Astrocyte (in vitro differentiated cells and primary cell): ENCODE measurements around the gene HINT1. TPM values are rescaled to one million over a fixed set of nuclear protein-coding genes. Genes with fewer than 3 reads are reported as not detected.
"Not testable (repeated sequence)": the region's sequence is repeated elsewhere in the genome, so short reads cannot be mapped to it uniquely, and the experiment has no call there.

ENCODE experiments used
- DNase-seq: peaks from one replicate; pipeline ENCODE4 v3.0.0-alpha.2; 2010; ENCODE audit warnings: low read depth
- FAIRE-seq: peaks from 2 replicates; lab custom pipeline; 2011; peaks lifted over from hg19 to GRCh38; lab: Jason Lieb, UNC
- H2AFZ ChIP-seq: 2 replicates; pipeline ENCODE4 v1.6.0; 2012; ENCODE audit warnings: low read depth, low read length, inconsistent platforms
- H3K27ac ChIP-seq: 2 replicates; pipeline ENCODE4 v1.5.1; 2011; ENCODE audit warnings: low read depth, low read length, inconsistent platforms
- H3K27me3 ChIP-seq: 2 replicates; pipeline ENCODE4 v1.6.0; 2011; ENCODE audit warnings: low read length, inconsistent platforms; ENCODE audit not compliant: insufficient read depth
- H3K36me3 ChIP-seq: 2 replicates; pipeline ENCODE4 v1.5.1; 2011; ENCODE audit warnings: low read length, inconsistent platforms; ENCODE audit not compliant: insufficient read depth
- H3K4me1 ChIP-seq: 2 replicates; pipeline ENCODE4 v1.5.1; 2011; ENCODE audit warnings: low read length, inconsistent platforms; ENCODE audit not compliant: insufficient read depth
- H3K4me2 ChIP-seq: 2 replicates; pipeline ENCODE4 v1.6.0; 2012; ENCODE audit warnings: low read length, inconsistent platforms
- H3K4me3 ChIP-seq: 2 replicates; pipeline ENCODE4 v1.5.1; 2011; ENCODE audit warnings: low read depth, mild to moderate bottlenecking, low read length, inconsistent platforms; ENCODE audit not compliant: insufficient read depth
- H3K79me2 ChIP-seq: 2 replicates; pipeline ENCODE4 v1.6.0; 2012; ENCODE audit warnings: mild to moderate bottlenecking, low read length, inconsistent platforms; ENCODE audit not compliant: insufficient read depth
- H3K9ac ChIP-seq: 2 replicates; pipeline ENCODE4 v1.6.0; 2012; ENCODE audit warnings: mild to moderate bottlenecking, low read length, inconsistent platforms
- H3K9me3 ChIP-seq: 2 replicates; pipeline ENCODE4 v1.5.1; 2012; ENCODE audit warnings: low read depth, mild to moderate bottlenecking, low read length, inconsistent platforms; ENCODE audit not compliant: insufficient read depth
- H4K20me1 ChIP-seq: 2 replicates; pipeline ENCODE4 v1.6.0; 2012; ENCODE audit warnings: low read length, inconsistent platforms; ENCODE audit not compliant: insufficient read depth
- H3K27ac Mint-ChIP-seq: one replicate; pipeline ENCODE4 v1.8.0; 2021; ENCODE audit warnings: mild to moderate bottlenecking, mixed read lengths; ENCODE audit not compliant: unreplicated experiment
- H3K27me3 Mint-ChIP-seq: one replicate; pipeline ENCODE4 v1.8.0; 2021; ENCODE audit warnings: low read depth, mixed read lengths; ENCODE audit not compliant: unreplicated experiment
- H3K36me3 Mint-ChIP-seq: one replicate; pipeline ENCODE4 v1.8.0; 2021; ENCODE audit warnings: low read depth, mixed read lengths; ENCODE audit not compliant: unreplicated experiment
- H3K4me1 Mint-ChIP-seq: one replicate; pipeline ENCODE4 v1.8.0; 2021; ENCODE audit warnings: low read depth, mixed read lengths; ENCODE audit not compliant: unreplicated experiment
- H3K4me3 Mint-ChIP-seq: one replicate; pipeline ENCODE4 v1.8.0; 2021; ENCODE audit warnings: mild to moderate bottlenecking, moderate library complexity, mixed read lengths; ENCODE audit not compliant: unreplicated experiment
- H3K9me3 Mint-ChIP-seq: one replicate; pipeline ENCODE4 v1.8.0; 2021; ENCODE audit warnings: mild to moderate bottlenecking, mixed read lengths; ENCODE audit not compliant: unreplicated experiment
- CTCF ChIP-seq: IDR thresholded peaks from 2 replicates; pipeline ENCODE4 v1.5.1; 2011; ENCODE audit warnings: low read depth, mild to moderate bottlenecking, inconsistent platforms, low read length, moderate library complexity; ENCODE audit not compliant: insufficient read depth
- EZH2 ChIP-seq: IDR thresholded peaks from 2 replicates; pipeline ENCODE4 v1.6.1; 2012; ENCODE audit warnings: mild to moderate bottlenecking, low read length, inconsistent platforms; ENCODE audit not compliant: insufficient read depth
- total RNA-seq: library from RNA; stranded (reverse); gene quantifications from 2 replicates; pipeline ENCODE4 v1.2.1, GENCODE V29; 2021

HINT1 gene
- total RNA-seq, 1 donor from 2014 or later: 243 TPM

- no peaks in the 10 kb centered on the region for H3K79me2 ChIP-seq
- Mint-ChIP-seq H3K9me3 (no peaks in the 10 kb centered on the region), H3K36me3 (no peaks in the 10 kb centered on the region), H3K27ac (no peak overlapping the region), H3K4me1 (no peaks in the 10 kb centered on the region), H3K27me3 (no peaks in the 10 kb centered on the region), H3K4me3 (no peak overlapping the region)
- H3K27me3 ChIP-seq: no peaks in the 10 kb centered on the region
- H3K27ac ChIP-seq: no peak overlapping the region
- no peaks in the 10 kb centered on the region for H3K36me3 ChIP-seq
- H3K9me3 ChIP-seq: no peaks in the 10 kb centered on the region
- H4K20me1 ChIP-seq: no peaks in the 10 kb centered on the region
- H3K4me1 ChIP-seq: no peaks in the 10 kb centered on the region
- H2AFZ ChIP-seq: no peak overlapping the region
- no peak overlapping the region for H3K4me3 ChIP-seq
- no peak overlapping the region for H3K9ac ChIP-seq
- no peak for DNase-seq
- H3K4me2 ChIP-seq: no peak overlapping the region
- no peak for TF ChIP-seq EZH2
- TF ChIP-seq CTCF: no peak
- no peak for FAIRE-seq
Observed at GRCh38 chr5:131147258-131147657, 17.8 kb downstream of the HINT1 start.

GRCh38 chr5:131142970-131143617 is 22.0 kb downstream of the HINT1 start:
- H3K79me2 ChIP-seq: no peaks in the 10 kb centered on the region
- Mint-ChIP-seq H3K9me3 (peaks cover 3% of the 10 kb centered on the region), H3K27ac (no peak overlapping the region), H3K4me1 (no peaks in the 10 kb centered on the region), H3K4me3 (no peak overlapping the region), H3K27me3 (no peaks in the 10 kb centered on the region), H3K36me3 (no peaks in the 10 kb centered on the region)
- no peak overlapping the region for H3K9ac ChIP-seq
- H3K27ac ChIP-seq: no peak overlapping the region
- no peak overlapping the region for H2AFZ ChIP-seq
- no peak overlapping the region for H3K4me3 ChIP-seq
- no peaks in the 10 kb centered on the region for H3K9me3 ChIP-seq
- no peaks in the 10 kb centered on the region for H3K4me1 ChIP-seq
- H3K4me2 ChIP-seq: no peak overlapping the region
- TF ChIP-seq EZH2 (no peak), CTCF (no peak)
- H3K36me3 ChIP-seq: no peaks in the 10 kb centered on the region
- no peaks in the 10 kb centered on the region for H3K27me3 ChIP-seq
- no peak for FAIRE-seq
- DNase-seq: no peak
- H4K20me1 ChIP-seq: no peaks in the 10 kb centered on the region

GRCh38 chr5:131139321-131139720 is 25.7 kb downstream of the HINT1 start:
- Histone ChIP-seq H2AFZ (no peak overlapping the region), H3K4me2 (no peak overlapping the region), H3K9me3 (no peaks in the 10 kb centered on the region), H3K4me3 (no peak overlapping the region), H3K79me2 (no peaks in the 10 kb centered on the region), H3K9ac (no peak overlapping the region), H3K4me1 (no peaks in the 10 kb centered on the region), H4K20me1 (no peaks in the 10 kb centered on the region), H3K27ac (no peak overlapping the region), H3K27me3 (no peaks in the 10 kb centered on the region), H3K36me3 (no peaks in the 10 kb centered on the region)
- H3K9me3 Mint-ChIP-seq: peaks cover 9% of the 10 kb centered on the region
- no peak for TF ChIP-seq CTCF
- no peak for TF ChIP-seq EZH2
- DNase-seq (no peak), FAIRE-seq (no peak)
- no peaks in the 10 kb centered on the region for H3K27me3 Mint-ChIP-seq
- H3K27ac Mint-ChIP-seq: no peak overlapping the region
- H3K4me1 Mint-ChIP-seq: no peaks in the 10 kb centered on the region
- no peak overlapping the region for H3K4me3 Mint-ChIP-seq
- H3K36me3 Mint-ChIP-seq: peaks cover 2% of the 10 kb centered on the region

GRCh38 chr5:131138406-131138805 is 26.6 kb downstream of the HINT1 start:
- not testable (repeated sequence) for H3K9me3 Mint-ChIP-seq, H3K4me1 ChIP-seq, H3K27me3 Mint-ChIP-seq, H3K4me3 Mint-ChIP-seq, H3K27me3 ChIP-seq, H3K27ac Mint-ChIP-seq, DNase-seq, H3K4me2 ChIP-seq, H3K9ac ChIP-seq, H3K4me1 Mint-ChIP-seq, H4K20me1 ChIP-seq, H3K79me2 ChIP-seq, H3K4me3 ChIP-seq, H3K36me3 Mint-ChIP-seq, FAIRE-seq, H3K36me3 ChIP-seq, H2AFZ ChIP-seq, H3K27ac ChIP-seq, H3K9me3 ChIP-seq
